Measurements from ENCODE around the gene ZDHHC13.

The ZDHHC13 gene, protein sequence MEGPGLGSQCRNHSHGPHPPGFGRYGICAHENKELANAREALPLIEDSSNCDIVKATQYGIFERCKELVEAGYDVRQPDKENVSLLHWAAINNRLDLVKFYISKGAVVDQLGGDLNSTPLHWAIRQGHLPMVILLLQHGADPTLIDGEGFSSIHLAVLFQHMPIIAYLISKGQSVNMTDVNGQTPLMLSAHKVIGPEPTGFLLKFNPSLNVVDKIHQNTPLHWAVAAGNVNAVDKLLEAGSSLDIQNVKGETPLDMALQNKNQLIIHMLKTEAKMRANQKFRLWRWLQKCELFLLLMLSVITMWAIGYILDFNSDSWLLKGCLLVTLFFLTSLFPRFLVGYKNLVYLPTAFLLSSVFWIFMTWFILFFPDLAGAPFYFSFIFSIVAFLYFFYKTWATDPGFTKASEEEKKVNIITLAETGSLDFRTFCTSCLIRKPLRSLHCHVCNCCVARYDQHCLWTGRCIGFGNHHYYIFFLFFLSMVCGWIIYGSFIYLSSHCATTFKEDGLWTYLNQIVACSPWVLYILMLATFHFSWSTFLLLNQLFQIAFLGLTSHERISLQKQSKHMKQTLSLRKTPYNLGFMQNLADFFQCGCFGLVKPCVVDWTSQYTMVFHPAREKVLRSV

DNA sequence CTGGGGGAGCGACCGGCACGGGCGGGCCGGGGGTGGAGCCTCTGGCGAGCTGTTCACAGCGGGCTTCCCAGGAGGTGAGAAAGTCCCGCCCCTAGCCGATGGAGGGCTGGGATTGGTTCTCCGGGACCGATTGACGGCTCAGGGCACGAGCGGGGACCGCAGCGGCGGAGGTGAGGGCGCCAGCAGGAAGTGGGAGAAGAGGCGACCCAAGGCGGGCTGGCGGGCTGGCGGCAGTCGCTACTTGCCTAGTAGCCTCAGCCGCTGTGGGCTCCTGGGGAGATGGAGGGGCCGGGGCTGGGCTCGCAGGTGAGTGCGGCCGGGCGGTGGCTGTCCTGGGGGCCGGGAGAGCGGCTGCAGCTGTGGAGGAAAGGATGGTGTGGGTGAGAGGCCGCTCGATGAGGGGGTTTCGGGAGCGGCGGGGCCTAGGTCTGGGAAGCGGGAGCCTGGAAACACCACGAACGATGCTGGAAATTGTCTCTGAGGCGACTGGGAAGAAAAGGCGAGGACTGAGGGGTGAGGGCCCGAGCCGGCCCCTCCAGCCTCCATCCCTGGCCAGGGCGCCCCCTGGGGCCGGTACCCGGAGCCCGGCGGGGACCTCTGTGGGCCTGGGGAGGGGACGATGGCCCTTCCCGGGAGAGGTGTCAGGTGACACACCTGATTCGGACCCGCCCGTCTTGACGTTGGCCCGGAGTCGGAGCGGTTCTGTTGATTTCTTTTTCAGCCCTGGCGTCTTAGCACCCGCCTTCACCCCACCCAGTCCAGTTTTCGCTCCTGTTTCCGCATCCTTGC lies at the start of gene ZDHHC13:
TSS of gene ZDHHC13 (plus strand) at position 198 of the 789 bp plus-strand sequence. CDS start at position 280, 82 bp downstream.
- in situ Hi-C loops (cut with MboI; ENCODE audit: low sequenced_read_pairs) = no loop called here

DNA sequence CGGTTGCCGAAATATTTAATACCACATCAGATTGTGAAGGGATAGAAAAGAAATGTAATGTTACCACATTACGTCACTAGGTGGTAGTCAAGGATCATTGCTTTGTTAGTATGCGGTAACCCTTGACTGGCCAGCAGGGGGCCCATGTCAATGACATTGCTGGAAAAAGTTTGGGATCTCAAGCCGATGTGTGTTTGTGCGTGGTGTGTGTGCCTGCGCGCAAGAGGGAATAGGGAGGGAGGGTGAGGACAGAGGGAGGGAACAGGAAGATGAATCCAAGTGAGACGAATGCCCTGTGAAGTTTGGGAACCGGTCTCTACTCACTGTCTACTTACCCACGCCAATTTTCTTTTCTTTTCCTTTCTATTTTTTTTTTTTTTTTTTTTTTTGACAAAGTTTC lies 45.7 kb upstream of the ZDHHC13 start:
- in situ Hi-C loops (cut with MboI; ENCODE audit: low sequenced_read_pairs) = no loop called here

DNA sequence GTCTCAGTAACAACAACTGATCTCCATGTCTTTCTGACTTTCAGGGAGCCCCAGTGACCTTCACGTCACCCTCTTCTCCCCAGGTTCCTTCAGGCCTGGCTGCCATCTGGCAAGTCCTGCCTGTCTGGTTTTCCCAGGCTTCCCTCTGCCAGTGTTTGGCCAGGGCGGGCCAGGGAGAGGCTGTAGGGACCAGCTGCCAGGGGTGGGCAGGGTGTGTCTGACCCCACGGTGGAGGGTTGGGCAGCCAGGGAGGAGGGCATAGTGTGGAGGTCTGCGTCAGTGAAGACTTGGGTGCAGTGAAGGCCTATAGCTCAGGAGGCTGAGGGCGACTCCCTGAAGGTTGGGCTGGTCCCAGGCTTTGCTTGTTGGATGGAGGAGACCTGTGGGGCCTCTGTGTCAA lies 44.5 kb upstream of the ZDHHC13 start:
- in situ Hi-C loops (cut with MboI; ENCODE audit: low sequenced_read_pairs) = no loop called here

DNA sequence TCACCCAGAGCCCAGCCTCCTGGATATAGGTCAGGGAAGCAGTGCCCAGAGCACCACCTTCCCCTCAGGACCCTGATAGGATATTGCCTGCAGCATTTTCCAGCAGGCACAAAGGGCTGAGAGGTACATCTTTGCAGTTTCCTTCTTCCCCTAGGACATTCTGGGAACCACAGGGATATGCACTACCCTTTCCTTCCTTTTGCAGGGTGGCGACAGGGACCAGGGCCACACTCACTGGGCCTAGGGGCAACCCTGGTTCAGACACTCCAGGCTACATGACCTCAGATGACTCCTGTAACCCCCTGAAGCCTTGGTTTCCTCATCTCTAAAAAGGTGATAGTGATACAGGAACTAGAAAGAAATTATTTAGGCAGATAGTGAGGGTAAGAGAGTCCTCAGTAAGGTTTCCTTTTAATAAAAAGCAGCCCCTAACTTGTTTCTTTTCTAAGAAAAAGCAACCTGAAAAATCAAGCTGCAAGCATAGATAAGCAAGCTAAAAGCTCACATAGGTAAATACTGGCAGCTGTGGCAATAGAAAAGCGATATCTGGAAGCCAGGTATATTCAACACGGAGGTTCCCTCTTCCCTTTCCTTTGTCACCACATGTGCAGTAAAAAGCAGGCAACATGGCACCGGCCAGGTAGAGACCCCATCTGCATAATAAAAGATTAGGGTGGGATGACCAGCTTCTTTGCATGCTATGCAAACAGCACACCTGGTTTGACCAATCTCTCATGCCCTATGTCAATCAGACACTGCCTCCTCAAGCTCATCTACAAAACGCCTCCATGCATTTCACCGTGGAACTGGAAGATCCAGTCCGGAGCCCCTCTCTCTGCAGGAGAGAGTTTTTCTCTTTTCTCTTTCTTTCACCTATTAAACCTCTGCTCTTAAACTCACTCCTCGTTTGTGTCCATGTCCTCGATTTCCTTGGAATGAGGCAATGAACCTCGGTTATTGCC lies 43.2 kb upstream of the ZDHHC13 start:
- in situ Hi-C loops (cut with MboI; ENCODE audit: low sequenced_read_pairs) = no loop called here

DNA sequence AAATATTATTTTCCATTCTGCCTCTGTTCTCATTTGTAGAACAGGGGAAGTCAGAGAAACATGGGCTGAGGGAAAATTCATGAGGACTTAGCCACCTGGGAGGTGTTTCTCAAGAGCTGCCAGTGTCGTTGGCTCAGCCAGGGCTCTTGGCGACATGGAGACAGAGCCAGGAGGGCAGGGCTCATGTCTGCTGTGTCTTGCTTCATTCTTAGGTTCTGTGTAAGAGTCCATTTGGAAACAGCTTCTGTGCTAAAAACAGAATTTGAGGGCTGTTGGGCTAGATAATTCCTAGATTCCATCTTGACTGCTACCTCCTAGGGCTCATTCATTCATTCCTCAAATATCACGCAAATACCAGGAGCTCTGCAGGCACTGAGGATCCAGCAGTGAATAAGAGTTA lies 41.3 kb upstream of the ZDHHC13 start:
- in situ Hi-C loops (cut with MboI; ENCODE audit: low sequenced_read_pairs) = no loop called here

DNA sequence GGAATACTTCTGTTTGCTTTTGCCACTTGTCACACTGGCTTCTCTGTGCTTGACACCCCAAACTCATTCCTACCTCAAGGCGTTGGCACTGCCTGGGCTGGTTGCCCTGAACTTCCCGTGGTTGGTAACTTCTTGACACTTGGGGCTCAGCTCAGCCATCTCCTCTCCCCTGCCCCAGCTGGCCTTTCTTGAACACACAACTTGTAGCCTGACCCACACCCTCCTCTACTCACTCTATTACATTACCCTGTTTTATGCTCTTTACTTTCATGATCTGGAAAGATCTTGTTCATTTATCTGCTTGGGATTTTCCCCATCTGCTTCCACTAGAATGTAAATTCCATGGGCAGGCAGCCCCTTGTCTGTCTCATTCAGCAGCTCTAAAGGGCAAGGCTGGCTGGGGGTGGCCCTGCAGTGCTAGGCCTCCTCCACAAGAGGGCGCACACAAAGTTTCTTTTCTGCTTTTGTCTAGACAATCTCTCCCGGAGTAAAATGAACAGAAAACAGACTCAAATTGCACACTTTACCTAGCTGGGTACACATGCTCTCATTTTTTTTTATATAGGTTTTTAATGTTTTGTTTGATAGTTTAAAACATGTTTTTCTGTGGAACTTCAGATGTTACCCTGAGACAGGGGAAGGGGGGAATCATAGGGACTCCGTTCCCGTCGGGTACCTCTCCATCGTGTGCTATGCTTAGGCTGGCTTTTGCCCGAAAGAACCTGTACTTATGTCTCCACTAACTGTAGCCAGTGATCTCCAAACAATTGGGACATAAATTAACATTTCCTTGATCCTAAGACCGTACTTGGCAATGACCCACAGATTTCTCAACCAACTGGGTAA lies 40.0 kb upstream of the ZDHHC13 start:
- in situ Hi-C loops (cut with MboI; ENCODE audit: low sequenced_read_pairs) = no loop called here

DNA sequence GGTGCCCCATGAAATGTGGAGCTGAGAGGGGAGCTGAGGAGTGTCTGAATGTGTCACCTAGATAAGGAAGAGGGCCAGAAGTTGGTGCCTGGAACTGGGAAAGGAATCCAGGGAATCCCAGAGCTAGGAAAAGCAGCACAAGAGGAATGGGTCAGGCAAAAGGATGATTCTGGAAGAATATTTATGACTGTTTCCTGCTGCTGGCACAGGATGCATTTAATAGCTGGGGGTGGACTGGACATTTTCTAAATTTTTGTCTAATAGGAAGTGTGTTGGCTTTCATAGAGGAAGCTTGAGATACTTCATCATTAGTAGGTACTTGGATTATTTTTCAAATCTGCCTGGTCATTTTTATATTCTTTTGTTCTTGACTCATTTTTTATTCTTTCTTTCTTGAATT lies 39.0 kb upstream of the ZDHHC13 start:
- in situ Hi-C loops (cut with MboI; ENCODE audit: low sequenced_read_pairs) = no loop called here

DNA sequence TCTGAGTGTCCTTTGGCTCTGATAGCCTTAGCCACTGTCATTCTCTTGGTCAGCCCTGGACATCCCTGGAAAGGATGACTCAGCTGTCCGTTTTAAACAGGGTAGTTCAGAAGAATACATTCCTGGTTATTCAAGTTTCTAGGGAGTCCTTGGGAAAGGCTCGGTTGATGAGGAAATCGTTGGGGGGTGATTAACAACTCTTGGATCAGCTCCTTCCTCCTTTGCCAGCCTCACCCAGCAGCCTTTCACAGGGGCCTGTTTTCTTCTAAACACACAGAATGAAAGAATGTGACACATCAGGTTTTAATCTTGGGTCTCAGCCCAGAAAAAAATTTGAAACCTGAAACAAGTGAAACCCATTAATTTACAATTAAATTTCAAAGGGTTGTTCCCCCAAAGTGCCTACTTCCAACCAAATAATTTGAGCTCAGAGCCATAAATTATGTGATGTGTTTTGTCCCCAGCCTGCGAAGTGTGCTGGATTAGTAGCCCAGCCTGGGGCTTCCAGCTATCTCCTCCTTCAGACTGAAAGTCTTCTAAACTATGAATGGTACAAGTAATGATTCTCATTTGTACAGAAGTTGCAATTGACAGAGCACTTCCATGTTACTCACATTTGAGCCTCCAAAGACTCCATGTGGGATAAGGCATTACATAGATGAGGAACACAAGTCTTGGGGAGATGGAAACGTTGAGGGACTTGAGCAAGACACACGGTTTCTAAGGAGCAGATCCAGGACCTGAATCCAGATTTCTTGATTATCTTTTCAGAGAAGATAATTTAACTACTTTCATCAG lies 37.1 kb upstream of the ZDHHC13 start:
- in situ Hi-C loops (cut with MboI; ENCODE audit: low sequenced_read_pairs) = no loop called here

DNA sequence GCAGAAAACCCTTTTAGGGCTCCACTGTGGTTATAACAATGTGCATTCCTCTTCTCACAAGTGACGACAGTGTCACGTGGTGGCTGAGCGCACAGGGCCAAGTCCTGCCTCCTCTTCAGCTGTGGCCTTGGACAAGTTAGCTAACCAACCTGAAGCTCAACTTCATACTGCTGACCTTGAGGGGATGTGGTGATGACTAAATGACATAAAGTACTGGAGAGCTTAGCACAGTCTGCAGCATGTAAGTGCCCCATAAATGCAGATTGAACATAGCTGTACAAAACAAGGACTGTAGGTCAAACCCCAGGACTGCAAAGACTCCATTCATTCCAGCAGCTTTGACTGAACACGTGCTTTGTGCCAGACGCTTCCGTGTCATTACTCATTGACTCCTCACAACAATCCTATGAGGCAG lies 36.4 kb upstream of the ZDHHC13 start:
- in situ Hi-C loops (cut with MboI; ENCODE audit: low sequenced_read_pairs) = no loop called here

DNA sequence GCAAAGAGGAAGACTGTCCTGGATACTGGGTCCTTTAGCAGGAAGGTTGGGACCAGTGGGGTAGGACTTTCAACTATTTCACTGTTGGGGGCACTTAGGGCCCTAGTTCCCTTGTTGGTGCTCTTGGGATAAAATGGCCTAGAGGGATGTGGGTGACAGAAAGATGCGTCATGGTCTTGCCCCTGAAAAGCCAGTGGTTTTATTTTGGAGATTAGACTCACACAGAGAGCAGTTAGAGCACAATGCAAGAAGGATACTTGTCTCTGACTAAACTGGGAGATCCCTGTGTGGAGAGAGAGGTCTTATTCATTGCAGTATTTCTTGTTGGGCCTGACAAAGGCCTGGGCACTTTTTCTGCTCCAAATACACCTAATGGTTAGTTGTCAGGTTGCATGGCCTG lies 33.8 kb upstream of the ZDHHC13 start:
- in situ Hi-C loops (cut with MboI; ENCODE audit: low sequenced_read_pairs) = no loop called here

DNA sequence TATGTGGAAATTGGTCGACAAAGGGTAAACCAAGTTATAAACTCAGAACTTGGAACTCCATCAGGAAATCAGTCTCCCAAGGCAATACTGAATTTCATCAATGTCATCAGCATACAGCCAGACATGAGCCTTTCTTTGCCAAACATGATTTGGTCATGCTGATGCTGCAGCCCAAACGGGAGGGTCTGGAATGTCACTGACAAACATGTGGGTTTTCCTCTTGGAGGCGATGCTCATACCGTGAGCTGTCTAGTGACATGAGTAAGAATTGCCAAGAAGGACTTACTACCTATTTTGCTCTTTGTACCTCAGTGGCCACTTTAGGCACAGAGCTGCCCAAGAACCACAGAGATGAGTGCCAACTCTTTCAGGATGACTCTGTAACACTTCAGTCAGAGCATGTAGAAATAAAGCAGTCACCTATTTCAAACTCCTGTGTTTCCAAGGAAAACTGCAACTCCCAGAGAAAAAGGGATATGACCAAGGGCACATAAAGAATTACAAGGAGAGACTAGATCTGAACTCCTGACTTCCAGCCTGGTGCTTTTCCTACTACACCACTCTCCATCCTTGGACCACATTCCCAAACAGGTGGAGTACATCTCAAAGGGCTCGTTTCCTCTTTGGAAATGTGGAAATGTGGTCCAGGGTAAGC lies 32.2 kb upstream of the ZDHHC13 start:
- in situ Hi-C loops (cut with MboI; ENCODE audit: low sequenced_read_pairs) = no loop called here

DNA sequence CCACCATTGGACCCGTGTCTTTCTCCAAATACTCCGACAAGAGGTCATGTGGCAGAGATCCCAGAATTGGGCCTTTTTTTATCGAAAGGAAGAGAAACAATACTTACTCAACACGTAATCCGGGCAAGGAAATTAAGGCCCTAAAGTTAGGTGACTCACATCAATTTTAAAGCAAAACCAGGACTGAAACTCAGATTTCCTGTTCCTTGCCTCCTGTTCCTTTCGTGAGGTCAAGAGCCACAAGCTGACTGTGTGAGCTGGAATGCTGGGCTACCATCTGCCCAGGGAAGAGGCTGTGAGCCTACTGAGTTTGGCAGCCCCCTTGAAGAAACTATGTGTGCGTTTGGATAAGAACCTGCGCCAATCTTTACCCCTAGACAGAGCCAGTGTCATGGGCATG lies 29.3 kb upstream of the ZDHHC13 start:
- in situ Hi-C loops (cut with MboI; ENCODE audit: low sequenced_read_pairs) = no loop called here

DNA sequence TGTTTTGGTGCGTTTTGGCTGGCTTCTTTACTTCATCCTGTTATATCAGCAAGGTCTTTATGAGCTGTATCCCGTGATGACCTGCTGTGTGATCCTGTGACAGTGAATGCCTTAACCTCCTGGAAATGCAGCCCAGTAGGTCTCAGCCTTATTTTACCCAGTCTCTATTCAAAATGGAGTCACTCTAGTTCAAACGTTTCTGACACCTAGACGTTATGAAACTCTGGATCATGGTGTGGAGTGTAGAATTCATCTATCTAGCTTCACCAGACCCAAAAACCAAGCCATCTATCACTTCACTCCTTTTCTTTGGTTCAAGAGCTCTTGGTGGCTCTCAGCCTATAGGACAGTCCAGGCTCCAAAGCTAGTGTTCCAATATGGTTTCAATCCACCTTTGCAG lies 28.2 kb upstream of the ZDHHC13 start:
- in situ Hi-C loops (cut with MboI; ENCODE audit: low sequenced_read_pairs) = no loop called here

DNA sequence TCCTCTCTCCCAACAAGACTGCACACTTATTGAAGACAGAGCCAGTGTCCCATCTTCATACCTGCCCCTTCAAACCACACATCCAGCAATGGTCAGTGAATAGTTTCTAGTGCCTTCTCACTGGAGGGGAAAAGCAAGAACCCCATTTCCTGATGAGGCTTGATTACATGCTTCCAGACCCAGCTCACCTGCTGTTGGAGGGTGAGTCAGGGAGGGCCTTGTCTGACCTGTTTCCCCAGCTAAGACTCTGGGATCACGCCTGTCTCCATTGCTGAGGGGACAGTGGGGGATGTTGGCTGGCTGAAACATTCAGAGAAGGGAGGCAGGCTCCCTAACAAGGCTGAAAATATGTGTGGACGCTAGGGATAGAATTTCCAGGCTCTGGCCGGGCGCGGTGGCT lies 27.5 kb upstream of the ZDHHC13 start:
- in situ Hi-C loops (cut with MboI; ENCODE audit: low sequenced_read_pairs) = no loop called here

DNA sequence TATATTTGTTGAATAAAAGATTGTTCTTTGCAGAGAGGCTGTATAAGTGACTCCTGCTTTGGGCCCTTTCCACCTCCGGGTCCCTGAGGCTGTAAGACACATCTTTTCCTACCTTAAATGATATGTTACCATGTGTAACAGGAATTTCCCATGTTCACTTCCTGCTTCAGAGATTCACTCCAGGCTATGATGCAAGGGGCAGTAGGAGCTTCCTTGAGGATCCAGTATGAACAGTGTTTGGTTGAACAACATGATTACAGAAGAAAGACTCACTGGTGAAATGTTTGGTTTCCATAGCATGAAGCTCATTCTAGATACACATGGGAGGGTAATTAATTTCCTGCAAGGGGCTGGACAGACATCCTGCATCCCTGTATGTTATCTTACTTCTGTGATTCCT lies 25.6 kb upstream of the ZDHHC13 start:
- in situ Hi-C loops (cut with MboI; ENCODE audit: low sequenced_read_pairs) = no loop called here

DNA sequence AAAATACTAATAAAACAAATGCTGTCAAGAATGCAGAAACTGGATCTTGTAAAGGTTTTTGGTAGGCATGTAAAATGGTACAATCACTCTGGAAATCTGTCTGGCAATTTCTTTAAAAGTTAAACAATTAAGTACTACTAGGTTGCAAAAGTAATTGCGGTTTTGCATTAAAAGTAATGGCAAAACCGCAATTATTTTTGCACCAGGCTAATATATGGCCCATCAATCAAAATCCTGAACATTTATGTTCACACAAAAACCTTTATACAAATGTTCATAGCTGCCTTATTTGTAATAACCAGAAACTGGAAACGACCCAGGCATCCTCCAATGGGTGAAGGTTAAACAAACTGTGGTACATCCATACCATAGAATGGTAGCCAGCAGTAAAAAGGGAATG lies 24.6 kb upstream of the ZDHHC13 start:
- in situ Hi-C loops (cut with MboI; ENCODE audit: low sequenced_read_pairs) = no loop called here

DNA sequence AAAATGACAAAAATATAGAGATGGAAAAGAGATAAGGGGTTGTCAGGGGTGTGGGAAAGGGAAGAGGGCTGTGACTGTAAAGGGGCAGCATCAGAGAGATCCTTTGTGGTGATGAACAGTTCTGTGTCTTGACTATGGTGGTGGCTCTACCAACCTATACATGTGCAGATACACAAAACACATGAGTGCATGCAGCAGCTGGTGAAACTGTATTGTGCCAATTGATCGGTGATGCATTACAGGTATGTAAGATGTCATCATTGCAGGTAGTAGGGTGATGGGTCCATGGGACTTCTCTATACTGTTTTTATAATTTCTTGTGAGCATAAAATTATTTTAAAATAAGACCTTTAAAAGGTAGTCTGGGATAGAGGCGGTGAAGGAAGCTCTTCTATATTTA lies 24.1 kb upstream of the ZDHHC13 start:
- in situ Hi-C loops (cut with MboI; ENCODE audit: low sequenced_read_pairs) = no loop called here

DNA sequence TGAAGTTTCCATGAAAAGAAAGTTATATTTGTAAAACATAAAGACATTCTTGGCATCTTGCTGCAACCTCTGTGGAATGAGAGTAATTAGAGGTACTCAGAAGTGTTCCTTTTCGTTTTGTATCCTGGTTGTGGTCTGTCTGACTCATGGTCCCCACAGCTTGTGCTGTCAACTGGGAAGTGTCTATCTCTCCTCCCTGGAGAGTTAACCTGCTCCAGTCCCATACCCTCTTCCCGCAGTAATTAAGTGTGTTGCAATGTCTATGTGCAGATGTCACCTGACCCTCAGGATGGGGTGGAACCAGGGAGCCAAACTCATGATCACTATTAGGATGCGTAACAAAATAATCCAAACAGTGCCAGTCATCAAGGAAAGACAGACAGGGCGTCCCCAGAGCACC lies 23.0 kb upstream of the ZDHHC13 start:
- in situ Hi-C loops (cut with MboI; ENCODE audit: low sequenced_read_pairs) = no loop called here

Data from HL-60/S4 treated with phorbol 12-myristate 13-acetate at 8.2 ng/mL for 4 days and 3 days (cell line).